Activated CD8-positive, alpha-beta memory T cell treated with anti-CD3 and anti-CD28 coated beads, Interleukin-2, amount 10 ng/mL, durations not matched to agents 7 days and 5 days (primary cell): ENCODE results near the gene OSBPL9. TPM values are rescaled to one million over a fixed set of nuclear protein-coding genes. Genes with fewer than 3 reads are reported as not detected.

Experiments used
- ATAC-seq: fragments of 150-1000 bp; cut with Tn5 transposase; one replicate; pipeline ENCODE4 v1.10.0; 2021; ENCODE audit warnings: moderate library complexity
- CTCF ChIA-PET: fragments of 350-600 bp; sonication (Branson Sonifier 250); formaldehyde crosslinking; loops from one replicate; lab custom pipeline; 2021; ENCODE audit warnings: antibody characterized with exemption; lab: Charles Lee
- DNase-seq: peaks from one replicate; pipeline ENCODE4 v3.0.0-alpha.2; 2020
- H3K27ac Mint-ChIP-seq: one replicate; pipeline ENCODE4 v1.8.0; 2021; ENCODE audit warnings: mild to moderate bottlenecking, mixed read lengths
- H3K27me3 Mint-ChIP-seq: one replicate; pipeline ENCODE4 v1.8.0; 2021; ENCODE audit warnings: mixed read lengths
- H3K36me3 Mint-ChIP-seq: one replicate; pipeline ENCODE4 v1.8.0; 2021; ENCODE audit warnings: mild to moderate bottlenecking, mixed read lengths
- H3K4me1 Mint-ChIP-seq: one replicate; pipeline ENCODE4 v1.8.0; 2021; ENCODE audit warnings: mixed read lengths
- H3K4me3 Mint-ChIP-seq: one replicate; pipeline ENCODE4 v1.8.0; 2021; ENCODE audit warnings: mild to moderate bottlenecking, moderate library complexity, mixed read lengths
- H3K9me3 Mint-ChIP-seq: one replicate; pipeline ENCODE4 v1.8.0; 2022; ENCODE audit warnings: low read depth, mixed read lengths
- total RNA-seq, 2 experiments: library from RNA; stranded (reverse); gene quantifications; one replicate each; pipeline ENCODE4 v1.2.3, GENCODE V29; 2021

Gene OSBPL9
- total RNA-seq, 2 experiments from 2014 or later, result 46.5 to 48.5 TPM

- DNase-seq, result no peak
- Mint-ChIP-seq H3K4me1 (peaks cover 38% of the 10 kb centered on the region), H3K27me3 (no peaks in the 10 kb centered on the region), H3K9me3 (no peaks in the 10 kb centered on the region), H3K27ac (no peak overlapping the region), H3K4me3 (no peak overlapping the region), H3K36me3 (peaks cover 3% of the 10 kb centered on the region)
- CTCF ChIA-PET, result no interaction called here
- no peak for ATAC-seq
Measured at GRCh38 chr1:51734896-51735745, 118.2 kb downstream of the OSBPL9 start.

GRCh38 chr1:51735746-51736254 lies 118.9 kb downstream of the OSBPL9 start:
- Mint-ChIP-seq H3K4me3 (no peak overlapping the region), H3K4me1 (peaks cover 36% of the 10 kb centered on the region), H3K27ac (no peak overlapping the region), H3K36me3 (peaks cover 3% of the 10 kb centered on the region), H3K9me3 (no peaks in the 10 kb centered on the region), H3K27me3 (no peaks in the 10 kb centered on the region)
- CTCF ChIA-PET, result no interaction called here
- no peak for ATAC-seq
- DNase-seq, result no peak

DNA sequence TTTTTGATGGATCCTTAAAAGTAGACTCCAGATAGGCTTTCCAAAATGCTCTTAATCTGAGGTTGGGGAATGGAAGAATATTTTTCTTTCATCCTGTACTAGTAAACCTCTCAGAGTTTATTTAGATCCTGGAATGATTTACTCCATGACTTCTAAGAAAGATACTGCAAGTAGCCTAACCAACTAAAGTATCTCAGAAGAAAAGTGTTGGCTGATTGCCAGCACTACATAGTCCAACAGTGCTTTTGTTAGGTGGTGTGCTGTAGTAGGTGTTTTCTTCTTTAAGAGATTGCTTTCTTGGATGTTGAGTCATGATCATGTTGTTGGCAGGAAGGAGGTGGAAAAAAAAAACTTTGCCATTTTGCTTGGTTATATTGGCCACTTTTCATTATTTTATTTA lies 119.8 kb downstream of the OSBPL9 start:
- no peak overlapping the region for H3K4me3 Mint-ChIP-seq
- DNase-seq, result no peak
- H3K36me3 Mint-ChIP-seq, result peaks cover 3% of the 10 kb centered on the region
- no peaks in the 10 kb centered on the region for H3K27me3 Mint-ChIP-seq
- no peak for ATAC-seq
- H3K4me1 Mint-ChIP-seq, result peaks cover 36% of the 10 kb centered on the region
- H3K9me3 Mint-ChIP-seq, result no peaks in the 10 kb centered on the region
- H3K27ac Mint-ChIP-seq, result no peak overlapping the region
- CTCF ChIA-PET, result no interaction called here

GRCh38 chr1:51738681-51739080 lies 121.8 kb downstream of the OSBPL9 start:
- DNase-seq (no peak), ATAC-seq (no peak)
- Mint-ChIP-seq H3K9me3 (no peaks in the 10 kb centered on the region), H3K4me1 (peaks cover 29% of the 10 kb centered on the region), H3K27ac (no peak overlapping the region), H3K4me3 (no peak overlapping the region), H3K36me3 (peaks cover 11% of the 10 kb centered on the region), H3K27me3 (no peaks in the 10 kb centered on the region)
- CTCF ChIA-PET, result interaction anchor here (1.2 kb wide), 1 partner anchor 30 kb away, joined by 4 read pairs; no protein-coding TSS in a partner anchor

- H3K4me3 Mint-ChIP-seq, result no peak overlapping the region
- DNase-seq, result no peak
- CTCF ChIA-PET, result interaction anchor here (0.9 kb wide), 1 partner anchor 122 kb away, joined by 3 read pairs; no protein-coding TSS in a partner anchor
- no peaks in the 10 kb centered on the region for H3K9me3 Mint-ChIP-seq
- peaks cover 11% of the 10 kb centered on the region for H3K36me3 Mint-ChIP-seq
- no peaks in the 10 kb centered on the region for H3K27me3 Mint-ChIP-seq
- H3K27ac Mint-ChIP-seq, result no peak overlapping the region
- H3K4me1 Mint-ChIP-seq, result peaks cover 26% of the 10 kb centered on the region
- no peak for ATAC-seq
Measured at GRCh38 chr1:51740652-51741051, 123.8 kb downstream of the OSBPL9 start.

GRCh38 chr1:51741121-51741681 lies 124.3 kb downstream of the OSBPL9 start:
- Mint-ChIP-seq H3K4me3 (no peak overlapping the region), H3K27me3 (no peaks in the 10 kb centered on the region), H3K36me3 (peaks cover 11% of the 10 kb centered on the region), H3K9me3 (no peaks in the 10 kb centered on the region), H3K4me1 (peaks cover 22% of the 10 kb centered on the region), H3K27ac (no peak overlapping the region)
- no peak for ATAC-seq
- CTCF ChIA-PET, result interaction anchor here (1.0 to 1.2 kb wide), 2 partner anchors 10 to 27 kb away, joined by 3 to 4 read pairs; no protein-coding TSS in a partner anchor
- no peak for DNase-seq

DNA sequence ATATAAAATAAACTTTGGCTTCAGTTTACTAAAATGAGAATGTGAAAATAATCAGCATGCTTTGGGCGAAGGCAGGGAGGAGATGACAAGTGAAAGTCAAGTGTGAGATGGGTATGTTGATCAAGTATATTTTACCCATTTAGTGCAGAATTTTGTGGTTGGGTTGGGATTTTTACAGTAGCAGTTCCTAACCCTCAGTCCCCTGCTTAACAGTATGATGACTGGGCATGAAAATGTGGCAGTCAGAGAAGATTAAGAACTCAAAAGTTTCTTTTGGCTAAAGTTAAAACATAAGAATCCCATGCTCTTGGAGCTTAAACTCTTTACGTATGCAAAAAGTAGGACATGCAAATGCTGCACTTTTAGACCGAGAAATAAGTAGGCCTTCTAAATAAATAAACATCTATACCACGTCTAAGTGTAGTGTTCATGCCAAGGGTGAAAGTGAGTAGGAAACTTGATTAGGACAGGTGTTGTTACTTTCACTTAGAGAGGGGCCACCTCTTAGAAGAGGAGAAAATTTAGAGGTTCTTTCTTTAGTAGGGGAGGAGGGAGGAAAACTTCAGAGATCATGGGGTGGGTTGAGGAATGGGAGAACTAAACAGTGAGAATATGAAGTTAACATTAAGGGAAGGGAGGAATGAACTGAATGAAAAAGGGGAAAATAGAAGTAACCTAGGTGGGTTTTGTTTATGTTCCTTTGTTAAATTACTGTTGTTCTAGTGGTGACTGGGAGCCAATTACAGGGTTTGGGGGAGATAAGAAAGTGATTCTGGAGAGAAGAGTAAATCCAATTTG lies 127.8 kb downstream of the OSBPL9 start:
- H3K4me3 Mint-ChIP-seq, result no peak overlapping the region
- H3K27me3 Mint-ChIP-seq, result no peaks in the 10 kb centered on the region
- H3K36me3 Mint-ChIP-seq, result peaks cover 16% of the 10 kb centered on the region
- H3K27ac Mint-ChIP-seq, result no peak overlapping the region
- H3K4me1 Mint-ChIP-seq, result peaks cover 17% of the 10 kb centered on the region
- CTCF ChIA-PET, result interaction anchor here (1.1 kb wide), 1 partner anchor 13 kb away, joined by 3 read pairs; no protein-coding TSS in a partner anchor
- H3K9me3 Mint-ChIP-seq, result no peaks in the 10 kb centered on the region
- DNase-seq (no peak), ATAC-seq (no peak)

GRCh38 chr1:51745304-51745570 lies 128.3 kb downstream of the OSBPL9 start:
- Mint-ChIP-seq H3K9me3 (no peaks in the 10 kb centered on the region), H3K36me3 (peaks cover 16% of the 10 kb centered on the region), H3K27ac (no peak overlapping the region), H3K4me1 (peaks cover 15% of the 10 kb centered on the region), H3K27me3 (no peaks in the 10 kb centered on the region), H3K4me3 (no peak overlapping the region)
- CTCF ChIA-PET, result interaction anchor here (1.1 kb wide), 1 partner anchor 14 kb away, joined by 3 read pairs; no protein-coding TSS in a partner anchor
- DNase-seq (no peak), ATAC-seq (no peak)

- H3K36me3 Mint-ChIP-seq, result peaks cover 34% of the 10 kb centered on the region
- ATAC-seq (no peak), DNase-seq (no peak)
- peaks cover 3% of the 10 kb centered on the region for H3K9me3 Mint-ChIP-seq
- no peak overlapping the region for H3K27ac Mint-ChIP-seq
- CTCF ChIA-PET, result interaction anchor here (1.0 kb wide), 1 partner anchor 19 kb away, joined by 3 read pairs; no protein-coding TSS in a partner anchor
- peaks cover 13% of the 10 kb centered on the region for H3K4me1 Mint-ChIP-seq
- no peaks in the 10 kb centered on the region for H3K27me3 Mint-ChIP-seq
- H3K4me3 Mint-ChIP-seq, result no peak overlapping the region
Measured at GRCh38 chr1:51749151-51749550, 132.3 kb downstream of the OSBPL9 start.

GRCh38 chr1:51750218-51750617 lies 133.3 kb downstream of the OSBPL9 start:
- Mint-ChIP-seq H3K36me3 (peaks cover 39% of the 10 kb centered on the region), H3K4me3 (no peak overlapping the region), H3K27me3 (no peaks in the 10 kb centered on the region), H3K27ac (no peak overlapping the region), H3K4me1 (peaks cover 6% of the 10 kb centered on the region), H3K9me3 (peaks cover 3% of the 10 kb centered on the region)
- ATAC-seq, result no peak
- no peak for DNase-seq
- CTCF ChIA-PET, result interaction anchor here (0.7 to 1.3 kb wide), 2 partner anchors 14 to 31 kb away, joined by 3 to 4 read pairs; no protein-coding TSS in a partner anchor

DNA sequence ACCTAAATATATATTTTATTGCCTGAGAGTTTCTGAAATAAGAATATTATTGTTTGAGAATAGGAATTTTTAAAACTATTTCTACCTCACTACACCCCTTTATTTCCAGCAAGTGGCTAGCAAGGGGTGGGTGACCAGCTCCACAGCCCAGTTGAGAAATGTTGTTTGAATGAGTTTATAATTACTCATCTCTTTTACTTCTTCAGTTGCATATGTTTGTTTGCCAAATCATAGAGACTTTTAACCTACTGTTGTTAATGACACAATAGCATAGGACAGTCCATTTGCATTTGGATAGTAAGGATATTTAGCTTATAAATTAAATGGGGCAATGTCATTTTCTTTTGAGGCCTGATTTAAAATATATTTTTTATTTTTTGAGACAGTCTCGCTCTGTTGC lies 133.8 kb downstream of the OSBPL9 start:
- no peaks in the 10 kb centered on the region for H3K27me3 Mint-ChIP-seq
- H3K4me1 Mint-ChIP-seq, result peaks cover 8% of the 10 kb centered on the region
- no peak for ATAC-seq
- CTCF ChIA-PET, result interaction anchor here (0.7 to 1.3 kb wide), 3 partner anchors 9 to 32 kb away, joined by 3 to 4 read pairs (median 3); no protein-coding TSS in a partner anchor
- no peak for DNase-seq
- H3K4me3 Mint-ChIP-seq, result no peak overlapping the region
- H3K9me3 Mint-ChIP-seq, result peaks cover 3% of the 10 kb centered on the region
- peaks cover 44% of the 10 kb centered on the region for H3K36me3 Mint-ChIP-seq
- H3K27ac Mint-ChIP-seq, result no peak overlapping the region

GRCh38 chr1:51752073-51752948 lies 135.4 kb downstream of the OSBPL9 start:
- no peak for DNase-seq
- Mint-ChIP-seq H3K27ac (no peak overlapping the region), H3K27me3 (no peaks in the 10 kb centered on the region), H3K4me1 (peaks cover 12% of the 10 kb centered on the region), H3K36me3 (peaks cover 42% of the 10 kb centered on the region), H3K4me3 (no peak overlapping the region), H3K9me3 (peaks cover 3% of the 10 kb centered on the region)
- CTCF ChIA-PET, result interaction anchor here (1.3 kb wide), 1 partner anchor 17 kb away, joined by 4 read pairs; no protein-coding TSS in a partner anchor
- no peak for ATAC-seq
